Measurements from ENCODE around the gene FOXP4.

GRCh38 chr6:41508479-41508878 is 37.7 kb upstream of the FOXP4 start:
- TF ChIP-seq CTCF (IDR thresholded peaks at IDR 0.05; ENCODE audit: insufficient read depth, low read depth, low read length) (no peak), EZH2 (IDR thresholded peaks at IDR 0.05; ENCODE audit: insufficient read depth, low read length) (no peak)

Measured in astrocyte (in vitro differentiated cells and primary cell).